ENCODE measurements around the gene SHISA3. TPM values are rescaled to one million over a fixed set of nuclear protein-coding genes. Genes with fewer than 3 reads are reported as not detected.

The SHISA3 gene
- total RNA-seq, 1 donor from 2014 or later = 0.16 TPM

Other genes starting within 250 kb of the SHISA3 start
- gene BEND4, start 244.8 kb upstream of the SHISA3 start, total RNA-seq = 11.5 TPM

Data from occipital lobe (tissue), 1 donor.